WTC11 (cell line): Measurements from ENCODE around the gene HAPLN3. TPM values are rescaled to one million over a fixed set of nuclear protein-coding genes. Genes with fewer than 3 reads are reported as not detected.

ENCODE experiments used
- ATAC-seq: fragments of 200-7000 bp; cut with Tn5 transposase; 2 replicates; pipeline ENCODE4 v1.10.0; 2021; ENCODE audit warnings: mild to moderate bottlenecking, moderate library complexity
- CTCF ChIA-PET: fragments of 300-600 bp; sonication (Branson Sonifier 250); formaldehyde crosslinking; loops from one replicate; lab custom pipeline; 2021; ENCODE audit warnings: antibody characterized with exemption; lab: Charles Lee
- POLR2A ChIA-PET: fragments of 350-600 bp; sonication (Branson Sonifier 250); formaldehyde crosslinking; loops from one replicate; lab custom pipeline; 2021; ENCODE audit warnings: antibody characterized with exemption; lab: Charles Lee
- DNase-seq: peaks from one replicate; pipeline ENCODE4 v3.0.0; 2021; ENCODE audit warnings: low spot score
- H3K27ac Mint-ChIP-seq: 2 replicates; pipeline ENCODE4 v1.8.0; 2021; ENCODE audit warnings: mixed read lengths
- H3K27me3 Mint-ChIP-seq: 2 replicates; pipeline ENCODE4 v1.8.0; 2021; ENCODE audit warnings: low read depth, mild to moderate bottlenecking, moderate library complexity, mixed read lengths
- H3K36me3 Mint-ChIP-seq: 2 replicates; pipeline ENCODE4 v1.8.0; 2021; ENCODE audit warnings: mixed read lengths
- H3K4me1 Mint-ChIP-seq: 2 replicates; pipeline ENCODE4 v1.8.0; 2022; ENCODE audit warnings: mixed read lengths
- H3K4me3 Mint-ChIP-seq: 2 replicates; pipeline ENCODE4 v1.8.0; 2021; ENCODE audit warnings: mild to moderate bottlenecking, moderate library complexity, mixed read lengths
- H3K9me3 Mint-ChIP-seq: 2 replicates; pipeline ENCODE4 v1.8.0; 2021; ENCODE audit warnings: mixed read lengths
- ATF2 ChIP-seq: sonication (generic); formaldehyde crosslinking; IDR thresholded peaks from 2 replicates; pipeline ENCODE4 v1.8.1; 2022; ENCODE audit warnings: low read depth, missing genetic modification reagents, borderline replicate concordance
- ATF3 ChIP-seq: sonication (generic); formaldehyde crosslinking; conservative IDR thresholded peaks from 2 replicates; pipeline ENCODE4 v1.8.1; 2022; ENCODE audit warnings: mild to moderate bottlenecking, missing genetic modification reagents
- FOXP4 ChIP-seq: sonication (generic); formaldehyde crosslinking; IDR thresholded peaks from 2 replicates; pipeline ENCODE4 v1.8.0; 2022; ENCODE audit warnings: mild to moderate bottlenecking, missing genetic modification reagents
- HMGXB4 ChIP-seq: sonication (generic); formaldehyde crosslinking; IDR thresholded peaks from 2 replicates; pipeline ENCODE4 v1.8.1; 2023; ENCODE audit warnings: mild to moderate bottlenecking, moderate library complexity, missing genetic modification reagents
- IRF2 ChIP-seq: sonication (generic); formaldehyde crosslinking; IDR thresholded peaks from 2 replicates; pipeline ENCODE4 v1.8.0; 2022; ENCODE audit warnings: low read depth, missing genetic modification reagents, borderline replicate concordance
- RORB ChIP-seq: fragments of 250-450 bp; sonication (Bioruptor Pico); IDR thresholded peaks from 2 replicates; pipeline ENCODE4 v1.9.0; 2021; ENCODE audit warnings: mild to moderate bottlenecking
- SOX15 ChIP-seq: fragments of 250-450 bp; sonication (Bioruptor Pico); IDR thresholded peaks from 2 replicates; pipeline ENCODE4 v1.9.0; 2021; ENCODE audit warnings: mild to moderate bottlenecking
- TEAD1 ChIP-seq: sonication (generic); formaldehyde crosslinking; IDR thresholded peaks from 2 replicates; pipeline ENCODE4 v1.8.0; 2022; ENCODE audit warnings: mild to moderate bottlenecking, missing genetic modification reagents
- USF2 ChIP-seq: sonication (generic); formaldehyde crosslinking; IDR thresholded peaks from 2 replicates; pipeline ENCODE4 v1.8.1; 2023; ENCODE audit warnings: mild to moderate bottlenecking, missing genetic modification reagents, moderate library complexity
- ZBTB43 ChIP-seq: sonication (generic); formaldehyde crosslinking; IDR thresholded peaks from 2 replicates; pipeline ENCODE4 v1.8.1; 2023; ENCODE audit warnings: mild to moderate bottlenecking, missing genetic modification reagents
- ZNF121 ChIP-seq: sonication (generic); formaldehyde crosslinking; IDR thresholded peaks from 2 replicates; pipeline ENCODE4 v1.8.0; 2023; ENCODE audit warnings: missing genetic modification reagents
- ZNF263 ChIP-seq: sonication (generic); formaldehyde crosslinking; IDR thresholded peaks from 2 replicates; pipeline ENCODE4 v1.8.1; 2022; ENCODE audit warnings: low read depth, mild to moderate bottlenecking, moderate library complexity, missing genetic modification reagents
- ZNF317 ChIP-seq: sonication (generic); formaldehyde crosslinking; IDR thresholded peaks from 2 replicates; pipeline ENCODE4 v1.8.1; 2023; ENCODE audit warnings: low read depth, mild to moderate bottlenecking, moderate library complexity, missing genetic modification reagents, borderline replicate concordance
- ZNF532 ChIP-seq: fragments of 250-450 bp; sonication (Bioruptor Pico); IDR thresholded peaks from 2 replicates; pipeline ENCODE4 v1.9.0; 2021; ENCODE audit warnings: mild to moderate bottlenecking, borderline replicate concordance
- ZNF671 ChIP-seq: fragments of 250-450 bp; sonication (Bioruptor Pico); IDR thresholded peaks from 2 replicates; pipeline ENCODE4 v1.8.0; 2021; ENCODE audit warnings: mild to moderate bottlenecking
- total RNA-seq: library from RNA; stranded (reverse); gene quantifications from 3 replicates; pipeline ENCODE4 v1.2.3, GENCODE V29; 2021

The HAPLN3 gene
- total RNA-seq, 1 experiment from 2014 or later, result 50.6 TPM

GRCh38 chr15:88834211-88834812 is 61.0 kb downstream of the HAPLN3 start (continued):
- no peak for TF ChIP-seq ZBTB43 (CRISPR knock-in tag)
- TF ChIP-seq ATF3 (CRISPR knock-in tag), result no peak

- Mint-ChIP-seq H3K36me3 (no peaks in the 10 kb centered on the region), H3K27me3 (no peaks in the 10 kb centered on the region), H3K9me3 (no peaks in the 10 kb centered on the region), H3K4me1 (no peaks in the 10 kb centered on the region), H3K4me3 (no peak overlapping the region), H3K27ac (no peak overlapping the region)
- DNase-seq (no peak), ATAC-seq (no peak)
- ChIA-PET POLR2A (no interaction called here), CTCF (interaction anchor here (1.1 to 2.4 kb wide), 4 partner anchors 30 to 176 kb away, joined by 3 to 15 read pairs (median 4); no protein-coding TSS in a partner anchor)
- TF ChIP-seq ZBTB43 (CRISPR knock-in tag) (no peak), IRF2 (no peak), ATF2 (CRISPR knock-in tag) (no peak), TEAD1 (no peak), ZNF121 (CRISPR knock-in tag) (no peak), SOX15 (CRISPR knock-in tag) (no peak), ZNF317 (CRISPR knock-in tag) (no peak), USF2 (CRISPR knock-in tag) (no peak), ZNF671 (CRISPR knock-in tag) (no peak), HMGXB4 (no peak), RORB (CRISPR knock-in tag) (no peak), FOXP4 (CRISPR knock-in tag) (no peak), ZNF532 (CRISPR knock-in tag) (no peak), ZNF263 (CRISPR knock-in tag) (no peak)
Observed at GRCh38 chr15:88833731-88834100, 61.6 kb downstream of the HAPLN3 start.
